ENCODE results near the gene ZBTB1.

- TF ChIP-seq POLR2A (IDR thresholded peaks at IDR 0.05) (no peak), CTCF (IDR thresholded peaks at IDR 0.05) (no peak)
Observed at GRCh38 chr14:64468451-64468850, 36.1 kb upstream of the ZBTB1 start.
